HEK293 (cell line): ENCODE results near the gene RNF138.
A peak's percentile ranks its signal among the peaks of the same experiment; 100 is the strongest.

ENCODE experiments used
- CTCF ChIA-PET: fragments of 350-600 bp; formaldehyde crosslinking; extraction: SDS; loops from one replicate; lab custom pipeline; 2021; ENCODE audit warnings: antibody characterized with exemption; lab: Yijun Ruan, JAX
- POLR2A ChIA-PET: fragments of 300-600 bp; formaldehyde crosslinking; extraction: SDS; loops from one replicate; lab custom pipeline; 2020; ENCODE audit warnings: antibody characterized with exemption, inconsistent platforms; lab: Yijun Ruan, JAX
- H3K27ac ChIP-seq: fragments of 200-500 bp; sonication (Bioruptor generic); 2 replicates; pipeline ENCODE4 v1.5.1; 2014; ENCODE audit warnings: low read depth, low read length, control low read depth, inconsistent platforms; ENCODE audit errors: extremely low read depth
- H3K36me3 ChIP-seq, 2 experiments: fragments of 200-500 bp in 1 of 2; sonication (Bioruptor generic) in 1 of 2; 1 replicate in 1 of 2; 2 replicates in 1 of 2; pipeline ENCODE4 v1.5.1; 2014 to 2017; ENCODE audit warnings: inconsistent platforms in 2 of 2, low read length in 2 of 2; ENCODE audit not compliant: control insufficient read depth in 2 of 2, insufficient read depth in 1 of 2
- H3K4me1 ChIP-seq: fragments of 200-500 bp; sonication (Bioruptor generic); 2 replicates; pipeline ENCODE4 v1.5.1; 2014; ENCODE audit warnings: mild to moderate bottlenecking, low read length, inconsistent platforms; ENCODE audit not compliant: control insufficient read depth, insufficient read depth
- H3K4me3 ChIP-seq: 2 replicates; pipeline ENCODE4 v1.5.1; 2011; ENCODE audit warnings: low read depth, mild to moderate bottlenecking, control low read depth, low read length, moderate library complexity
- H3K9me3 ChIP-seq: fragments of 200-500 bp; sonication (Bioruptor generic); 2 replicates; pipeline ENCODE4 v1.5.1; 2014; ENCODE audit warnings: low read depth, low read length, inconsistent platforms; ENCODE audit not compliant: control insufficient read depth, insufficient read depth
- BCL11A ChIP-seq: fragments of 450-650 bp; formaldehyde crosslinking; IDR thresholded peaks from 2 replicates; pipeline ENCODE4 v1.5.1; 2016; ENCODE audit warnings: low read depth, missing biosample characterization, missing genetic modification characterization
- MZF1 ChIP-seq: fragments of 450-650 bp; formaldehyde crosslinking; IDR thresholded peaks from 2 replicates; pipeline ENCODE4 v1.5.1; 2017; ENCODE audit warnings: missing biosample characterization, missing genetic modification characterization, borderline replicate concordance
- PATZ1 ChIP-seq: fragments of 450-650 bp; formaldehyde crosslinking; IDR thresholded peaks from 2 replicates; pipeline ENCODE4 v1.5.1; 2016; ENCODE audit warnings: missing biosample characterization, missing genetic modification characterization
- REPIN1 ChIP-seq: fragments of 450-650 bp; formaldehyde crosslinking; IDR thresholded peaks from 2 replicates; pipeline ENCODE4 v1.5.1; 2017; ENCODE audit warnings: missing biosample characterization, missing genetic modification characterization, low read depth
- ZBTB49 ChIP-seq: fragments of 450-650 bp; formaldehyde crosslinking; IDR thresholded peaks from 2 replicates; pipeline ENCODE4 v1.5.1; 2016; ENCODE audit warnings: missing biosample characterization, missing genetic modification characterization, low read depth
- ZFP41 ChIP-seq: fragments of 450-650 bp; formaldehyde crosslinking; IDR thresholded peaks from 2 replicates; pipeline ENCODE4 v1.5.1; 2016; ENCODE audit warnings: missing biosample characterization, missing genetic modification characterization, borderline replicate concordance
- ZNF114 ChIP-seq: fragments of 450-650 bp; formaldehyde crosslinking; IDR thresholded peaks from 2 replicates; pipeline ENCODE4 v1.5.0; 2017; ENCODE audit warnings: missing biosample characterization, missing genetic modification characterization
- ZNF121 ChIP-seq: fragments of 450-650 bp; formaldehyde crosslinking; IDR thresholded peaks from 2 replicates; pipeline ENCODE4 v1.5.1; 2016; ENCODE audit warnings: missing biosample characterization, missing genetic modification characterization
- ZNF157 ChIP-seq: fragments of 450-650 bp; formaldehyde crosslinking; IDR thresholded peaks from 2 replicates; pipeline ENCODE4 v1.5.1; 2016; ENCODE audit warnings: missing biosample characterization, missing genetic modification characterization
- ZNF2 ChIP-seq: fragments of 450-650 bp; formaldehyde crosslinking; IDR thresholded peaks from 2 replicates; pipeline ENCODE4 v1.5.1; 2016; ENCODE audit warnings: missing biosample characterization, missing genetic modification characterization
- ZNF239 ChIP-seq: fragments of 450-650 bp; formaldehyde crosslinking; IDR thresholded peaks from 2 replicates; pipeline ENCODE4 v1.5.1; 2016; ENCODE audit warnings: missing biosample characterization, missing genetic modification characterization
- ZNF274 ChIP-seq, 2 experiments: fragments of 200-500 bp in 1 of 2; fragments of 450-650 bp in 1 of 2; sonication (Bioruptor generic) in 1 of 2; formaldehyde crosslinking in 1 of 2; IDR thresholded peaks; 2 replicates each; pipeline versions ENCODE4 v1.5.1 to v1.6.1; 2014 to 2016; ENCODE audit warnings: borderline replicate concordance in 1 of 2, inconsistent platforms in 1 of 2, low read length in 1 of 2, missing biosample characterization in 1 of 2, missing genetic modification characterization in 1 of 2
- ZNF311 ChIP-seq: fragments of 450-650 bp; formaldehyde crosslinking; IDR thresholded peaks from 2 replicates; pipeline ENCODE4 v1.5.1; 2017; ENCODE audit warnings: missing biosample characterization, missing genetic modification characterization, borderline replicate concordance
- ZNF544 ChIP-seq: fragments of 450-650 bp; formaldehyde crosslinking; IDR thresholded peaks from 2 replicates; pipeline ENCODE4 v1.5.0; 2017; ENCODE audit warnings: missing biosample characterization, missing genetic modification characterization
- ZNF580 ChIP-seq: fragments of 450-650 bp; formaldehyde crosslinking; IDR thresholded peaks from 2 replicates; pipeline ENCODE4 v1.5.1; 2016; ENCODE audit warnings: missing biosample characterization, missing genetic modification characterization
- ZNF600 ChIP-seq: fragments of 450-650 bp; formaldehyde crosslinking; IDR thresholded peaks from 2 replicates; pipeline ENCODE4 v1.5.1; 2016; ENCODE audit warnings: missing biosample characterization, missing genetic modification characterization
- ZNF645 ChIP-seq: fragments of 450-650 bp; formaldehyde crosslinking; IDR thresholded peaks from 2 replicates; pipeline ENCODE4; 2016; ENCODE audit warnings: missing biosample characterization, missing genetic modification characterization
- ZNF670 ChIP-seq: fragments of 450-650 bp; formaldehyde crosslinking; IDR thresholded peaks from 2 replicates; pipeline ENCODE4 v1.5.1; 2016; ENCODE audit warnings: missing biosample characterization, missing genetic modification characterization, low read depth
- ZNF777 ChIP-seq: fragments of 450-650 bp; formaldehyde crosslinking; IDR thresholded peaks from 2 replicates; pipeline ENCODE4 v1.5.1; 2017; ENCODE audit warnings: missing biosample characterization, missing genetic modification characterization, borderline replicate concordance

RNF138 gene

GRCh38 chr18:32110005-32110404 is 18.3 kb downstream of the RNF138 start:
- H3K36me3 ChIP-seq = peaks cover 17 to 48% of the 10 kb centered on the region in 2 experiments; a peak in 2 of 3 replicates
- CTCF ChIA-PET = interaction anchor here (1.5 kb wide), 1 partner anchor 38 kb away, joined by 3 read pairs; no protein-coding TSS in a partner anchor
- POLR2A ChIA-PET = no interaction called here
- no peaks in the 10 kb centered on the region for H3K4me1 ChIP-seq
- no peak overlapping the region for H3K27ac ChIP-seq
- TF ChIP-seq ZNF121 (tag by site-specific recombination) (peak; percentile 74), MZF1 (tag by site-specific recombination) (no peak)
- TF ChIP-seq, all 188 proteins: peak for 1
- H3K4me3 ChIP-seq = no peak overlapping the region
- no peaks in the 10 kb centered on the region for H3K9me3 ChIP-seq

GRCh38 chr18:32111706-32112105 is 20.0 kb downstream of the RNF138 start:
- ChIA-PET POLR2A (no interaction called here), CTCF (interaction anchor here (0.6 to 0.7 kb wide), 4 partner anchors 41 to 231 kb away, joined by 3 read pairs; no protein-coding TSS in a partner anchor)

GRCh38 chr18:32112826-32113225 is 21.2 kb downstream of the RNF138 start:
- Histone ChIP-seq H3K27ac (no peak overlapping the region), H3K36me3 (peaks cover 28 to 65% of the 10 kb centered on the region in 2 experiments), H3K4me1 (no peaks in the 10 kb centered on the region)
- ChIA-PET CTCF (no interaction called here), POLR2A (no interaction called here)
- TF ChIP-seq ZNF645 (tag by site-specific recombination) (no peak), BCL11A (tag by site-specific recombination) (no peak), REPIN1 (tag by site-specific recombination) (no peak), ZFP41 (no peak), ZNF239 (no peak), ZNF670 (tag by site-specific recombination) (no peak), ZNF2 (tag by site-specific recombination) (no peak), ZBTB49 (tag by site-specific recombination) (no peak), ZNF544 (no peak), PATZ1 (tag by site-specific recombination) (no peak), ZNF600 (no peak)
- TF ChIP-seq, all 188 proteins: peak for 0
- Histone ChIP-seq H3K9me3 (no peaks in the 10 kb centered on the region), H3K4me3 (no peak overlapping the region)

More at GRCh38 chr18:32111706-32112105, 20.0 kb downstream of the RNF138 start:
- TF ChIP-seq ZNF544 = no peak
- TF ChIP-seq ZNF114 = no peak
- TF ChIP-seq ZNF580 (tag by site-specific recombination) = no peak
- TF ChIP-seq ZNF274 (IDR thresholded peaks at IDR 0.05; ENCODE audit: low read length) = no peak
- TF ChIP-seq ZNF274 (tag by site-specific recombination; IDR thresholded peaks at IDR 0.05; ENCODE audit: borderline replicate concordance) = no peak
- TF ChIP-seq ZNF311 (tag by site-specific recombination) = no peak
- TF ChIP-seq ZNF777 (tag by site-specific recombination) = no peak
- TF ChIP-seq ZNF157 (tag by site-specific recombination) = no peak
- peaks cover 29 to 54% of the 10 kb centered on the region in 2 experiments for H3K36me3 ChIP-seq
- no peak overlapping the region for H3K4me3 ChIP-seq
- no peak overlapping the region for H3K27ac ChIP-seq
- no peaks in the 10 kb centered on the region for H3K9me3 ChIP-seq
- no peaks in the 10 kb centered on the region for H3K4me1 ChIP-seq
